Measurements from ENCODE around the gene ADTRP. TPM values are rescaled to one million over a fixed set of nuclear protein-coding genes. Genes with fewer than 3 reads are reported as not detected.

The ADTRP gene
- total RNA-seq, 2 experiments from 2014 or later, result not detected

- Histone ChIP-seq H3K79me2 (ENCODE audit: insufficient read depth, low read depth, low read length) (no peaks in the 10 kb centered on the region), H3K4me1 (ENCODE audit: insufficient read depth, low read length, poor library complexity, severe bottlenecking) (no peaks in the 10 kb centered on the region), H3K9me2 (ENCODE audit: insufficient read depth, low read length) (no peaks in the 10 kb centered on the region), H3K27ac (ENCODE audit: low read depth, low read length, poor library complexity, severe bottlenecking) (no peak overlapping the region), H3K4me2 (ENCODE audit: low read length) (no peak overlapping the region), H3K4me3 (ENCODE audit: low read depth, low read length, poor library complexity, severe bottlenecking) (no peak overlapping the region), H3K9me3 (ENCODE audit: low read length) (no peaks in the 10 kb centered on the region), H2AFZ (ENCODE audit: low read length) (no peak overlapping the region), H3K36me3 (ENCODE audit: insufficient read depth, low read length) (no peaks in the 10 kb centered on the region), H4K20me1 (ENCODE audit: insufficient read depth, low read length) (no peaks in the 10 kb centered on the region)
- no peak for DNase-seq (ENCODE audit: low spot score)
- no TSS peak for BruUV-seq (replicated peaks)
- TF ChIP-seq, protein P1, sequence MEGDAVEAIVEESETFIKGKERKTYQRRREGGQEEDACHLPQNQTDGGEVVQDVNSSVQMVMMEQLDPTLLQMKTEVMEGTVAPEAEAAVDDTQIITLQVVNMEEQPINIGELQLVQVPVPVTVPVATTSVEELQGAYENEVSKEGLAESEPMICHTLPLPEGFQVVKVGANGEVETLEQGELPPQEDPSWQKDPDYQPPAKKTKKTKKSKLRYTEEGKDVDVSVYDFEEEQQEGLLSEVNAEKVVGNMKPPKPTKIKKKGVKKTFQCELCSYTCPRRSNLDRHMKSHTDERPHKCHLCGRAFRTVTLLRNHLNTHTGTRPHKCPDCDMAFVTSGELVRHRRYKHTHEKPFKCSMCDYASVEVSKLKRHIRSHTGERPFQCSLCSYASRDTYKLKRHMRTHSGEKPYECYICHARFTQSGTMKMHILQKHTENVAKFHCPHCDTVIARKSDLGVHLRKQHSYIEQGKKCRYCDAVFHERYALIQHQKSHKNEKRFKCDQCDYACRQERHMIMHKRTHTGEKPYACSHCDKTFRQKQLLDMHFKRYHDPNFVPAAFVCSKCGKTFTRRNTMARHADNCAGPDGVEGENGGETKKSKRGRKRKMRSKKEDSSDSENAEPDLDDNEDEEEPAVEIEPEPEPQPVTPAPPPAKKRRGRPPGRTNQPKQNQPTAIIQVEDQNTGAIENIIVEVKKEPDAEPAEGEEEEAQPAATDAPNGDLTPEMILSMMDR (conservative IDR thresholded peaks at IDR 0.05; ENCODE audit: low read length), result no peak
- TF ChIP-seq EZH2phosphoT487 (IDR thresholded peaks at IDR 0.05; ENCODE audit: borderline replicate concordance, low read depth, low read length), result no peak
- POLR2A ChIA-PET, result interaction anchor here (0.6 to 1.0 kb wide), 4 partner anchors 8 to 813 kb away, joined by 3 to 5 read pairs (median 4); no protein-coding TSS in a partner anchor
- intact Hi-C loops (cut with micrococcal nuclease; ENCODE audit: unreplicated experiment), result no loop called here
- CTCF ChIA-PET (ENCODE audit: unreplicated experiment), result no interaction called here
Observed at GRCh38 chr6:11782524-11782923, 3.9 kb upstream of the ADTRP start.

DNA sequence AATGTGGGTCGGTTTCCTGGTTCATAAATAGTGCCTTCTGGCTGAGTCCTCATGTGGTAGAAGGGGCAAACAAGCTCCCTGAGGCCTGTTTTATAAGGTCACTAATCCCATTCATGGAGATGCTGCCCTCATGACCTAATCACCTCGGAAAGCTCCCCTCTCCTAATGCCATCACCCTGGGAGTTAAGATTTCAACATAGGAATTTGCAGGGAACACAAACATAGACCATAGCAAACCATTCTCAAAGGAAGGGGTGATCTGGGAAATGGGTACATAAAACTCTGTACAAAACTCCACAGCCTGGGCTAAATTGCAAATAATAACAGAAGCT lies 1.5 kb upstream of the ADTRP start:
- Histone ChIP-seq H2AFZ (ENCODE audit: low read length) (no peak overlapping the region), H3K27ac (ENCODE audit: low read depth, low read length, poor library complexity, severe bottlenecking) (no peak overlapping the region), H3K4me2 (ENCODE audit: low read length) (no peak overlapping the region), H4K20me1 (ENCODE audit: insufficient read depth, low read length) (no peaks in the 10 kb centered on the region), H3K36me3 (ENCODE audit: insufficient read depth, low read length) (no peaks in the 10 kb centered on the region), H3K4me3 (ENCODE audit: low read depth, low read length, poor library complexity, severe bottlenecking) (no peak overlapping the region), H3K9me3 (ENCODE audit: low read length) (no peaks in the 10 kb centered on the region), H3K79me2 (ENCODE audit: insufficient read depth, low read depth, low read length) (no peaks in the 10 kb centered on the region), H3K4me1 (ENCODE audit: insufficient read depth, low read length, poor library complexity, severe bottlenecking) (no peaks in the 10 kb centered on the region), H3K9me2 (ENCODE audit: insufficient read depth, low read length) (no peaks in the 10 kb centered on the region)
- no peak for TF ChIP-seq EZH2phosphoT487 (IDR thresholded peaks at IDR 0.05; ENCODE audit: borderline replicate concordance, low read depth, low read length)
- TF ChIP-seq, protein P1 (conservative IDR thresholded peaks at IDR 0.05; ENCODE audit: low read length), result no peak
- no TSS peak for BruUV-seq (replicated peaks)
- DNase-seq (ENCODE audit: low spot score), result no peak
- intact Hi-C loops (cut with micrococcal nuclease; ENCODE audit: unreplicated experiment), result no loop called here
- POLR2A ChIA-PET, result interaction anchor here (1.8 kb wide), 1 partner anchor 10 kb away, joined by 4 read pairs; no protein-coding TSS in a partner anchor
- CTCF ChIA-PET (ENCODE audit: unreplicated experiment), result no interaction called here

- no peaks in the 10 kb centered on the region for H4K20me1 ChIP-seq (ENCODE audit: insufficient read depth, low read length)
- POLR2A ChIA-PET, result interaction anchor here (1.8 kb wide), 1 partner anchor 10 kb away, joined by 4 read pairs; no protein-coding TSS in a partner anchor
- no peak overlapping the region for H3K4me3 ChIP-seq (ENCODE audit: low read depth, low read length, poor library complexity, severe bottlenecking)
- no peak overlapping the region for H2AFZ ChIP-seq (ENCODE audit: low read length)
- no peak overlapping the region for H3K27ac ChIP-seq (ENCODE audit: low read depth, low read length, poor library complexity, severe bottlenecking)
- intact Hi-C loops (cut with micrococcal nuclease; ENCODE audit: unreplicated experiment), result no loop called here
- no peaks in the 10 kb centered on the region for H3K36me3 ChIP-seq (ENCODE audit: insufficient read depth, low read length)
- no peaks in the 10 kb centered on the region for H3K9me2 ChIP-seq (ENCODE audit: insufficient read depth, low read length)
- H3K79me2 ChIP-seq (ENCODE audit: insufficient read depth, low read depth, low read length), result no peaks in the 10 kb centered on the region
- no peak for DNase-seq (ENCODE audit: low spot score)
- H3K9me3 ChIP-seq (ENCODE audit: low read length), result no peaks in the 10 kb centered on the region
- no TSS peak for BruUV-seq (replicated peaks)
- CTCF ChIA-PET (ENCODE audit: unreplicated experiment), result no interaction called here
- TF ChIP-seq EZH2phosphoT487 (IDR thresholded peaks at IDR 0.05; ENCODE audit: borderline replicate concordance, low read depth, low read length), result no peak
- TF ChIP-seq, protein P1 (conservative IDR thresholded peaks at IDR 0.05; ENCODE audit: low read length), result no peak
- no peaks in the 10 kb centered on the region for H3K4me1 ChIP-seq (ENCODE audit: insufficient read depth, low read length, poor library complexity, severe bottlenecking)
- no peak overlapping the region for H3K4me2 ChIP-seq (ENCODE audit: low read length)
Observed at GRCh38 chr6:11779329-11780096, 910 bp upstream of the ADTRP start.

Measured in OCI-LY7 (cell line).